GM18909 (cell line): ENCODE results near the gene COPZ2.
"Not testable (repeated sequence)": the region's sequence is repeated elsewhere in the genome, so short reads cannot be mapped to it uniquely, and the experiment has no call there.

Experiments
- ATAC-seq: cut with Tn5 transposase; IDR thresholded peaks from one replicate; pipeline ENCODE4 v1.9.1; 2021; ENCODE audit warnings: mild to moderate bottlenecking; ENCODE audit not compliant: unreplicated experiment, poor library complexity

Gene COPZ2

GRCh38 chr17:48012151-48012520 lies 25.5 kb downstream of the COPZ2 start:
- no peak for ATAC-seq

GRCh38 chr17:48011405-48012150 lies 26.0 kb downstream of the COPZ2 start:
- ATAC-seq, result no peak

GRCh38 chr17:48010193-48010592 lies 27.4 kb downstream of the COPZ2 start:
- no peak for ATAC-seq

- ATAC-seq, result no peak
These were observed 30.5 kb downstream of the COPZ2 start for GRCh38 chr17:48006936-48007709.

- ATAC-seq, result no peak
These were observed 32.6 kb downstream of the COPZ2 start for GRCh38 chr17:48004983-48005382.

- ATAC-seq, result no peak
These were observed 34.0 kb downstream of the COPZ2 start for GRCh38 chr17:48003417-48004151.

- ATAC-seq, result no peak
These were observed 34.6 kb downstream of the COPZ2 start for GRCh38 chr17:48002916-48003416.

- no peak for ATAC-seq
These were observed 35.2 kb downstream of the COPZ2 start for GRCh38 chr17:48002266-48002915.

- ATAC-seq, result not testable (repeated sequence)
These were observed 35.9 kb downstream of the COPZ2 start for GRCh38 chr17:48001657-48002056.

- no peak for ATAC-seq
These were observed 36.4 kb downstream of the COPZ2 start for GRCh38 chr17:48001197-48001596.

- no peak for ATAC-seq
These were observed 38.0 kb downstream of the COPZ2 start for GRCh38 chr17:47999582-47999981.

- no peak for ATAC-seq
These were observed 39.6 kb downstream of the COPZ2 start for GRCh38 chr17:47998044-47998443.

- ATAC-seq, result no peak
These were observed 40.0 kb downstream of the COPZ2 start for GRCh38 chr17:47997586-47997985.

- no peak for ATAC-seq
These were observed 41.4 kb downstream of the COPZ2 start for GRCh38 chr17:47996201-47996600.

- no peak for ATAC-seq
These were observed 42.2 kb downstream of the COPZ2 start for GRCh38 chr17:47995241-47995935.

- no peak for ATAC-seq
These were observed 42.9 kb downstream of the COPZ2 start for GRCh38 chr17:47994724-47995123.

GRCh38 chr17:47993964-47994363 lies 43.6 kb downstream of the COPZ2 start:
- ATAC-seq, result no peak

GRCh38 chr17:47993031-47993564 lies 44.5 kb downstream of the COPZ2 start:
- no peak for ATAC-seq

- no peak for ATAC-seq
These were observed 45.4 kb downstream of the COPZ2 start for GRCh38 chr17:47992216-47992615.
